CD14-positive monocyte (primary cell): ENCODE data around the gene NANOS3. TPM values are rescaled to one million over a fixed set of nuclear protein-coding genes. Genes with fewer than 3 reads are reported as not detected.

Source experiments
- DNase-seq, 3 donors: peaks; one replicate each; pipeline ENCODE4 v3.0.0-alpha.2; 2011 to 2022
- H2AFZ ChIP-seq: 2 replicates; pipeline ENCODE4 v1.6.0; 2012; ENCODE audit warnings: mild to moderate bottlenecking, low read depth, low read length, inconsistent platforms; ENCODE audit not compliant: insufficient read depth, poor library complexity, severe bottlenecking
- H3K27ac ChIP-seq, 2 donors: 1 replicate in 1 of 2; 2 replicates in 1 of 2; pipeline ENCODE4 v1.5.1; 2012 to 2013; ENCODE audit warnings: low read length in 2 of 2, control low read depth in 1 of 2, inconsistent platforms in 1 of 2, low read depth in 1 of 2, mild to moderate bottlenecking in 1 of 2
- H3K27me3 ChIP-seq, 2 donors: one replicate each; pipeline versions ENCODE4 v1.6.0 to v1.6.1; 2011 to 2013; ENCODE audit warnings: low read length in 2 of 2; ENCODE audit not compliant: control insufficient read depth in 2 of 2, insufficient read depth in 2 of 2
- H3K36me3 ChIP-seq, 2 donors: replicated peaks in 1 of 2; 1 replicate in 1 of 2; 2 replicates in 1 of 2; pipeline versions ENCODE4 v1.5.1 to v1.6.1; 2012 to 2013; ENCODE audit warnings: low read length in 2 of 2, control low read depth in 1 of 2, inconsistent platforms in 1 of 2, mild to moderate bottlenecking in 1 of 2; ENCODE audit not compliant: insufficient read depth in 2 of 2, control insufficient read depth in 1 of 2
- H3K4me1 ChIP-seq, 2 donors: 1 replicate in 1 of 2; 2 replicates in 1 of 2; pipeline versions ENCODE4 v1.5.1 to v1.6.1; 2012 to 2013; ENCODE audit warnings: low read length in 2 of 2, control low read depth in 1 of 2, inconsistent platforms in 1 of 2, mild to moderate bottlenecking in 1 of 2, moderate library complexity in 1 of 2; ENCODE audit not compliant: insufficient read depth in 2 of 2, control insufficient read depth in 1 of 2
- H3K4me2 ChIP-seq: replicated peaks from 2 replicates; pipeline ENCODE3; 2012; ENCODE audit warnings: low read length, moderate library complexity, mild to moderate bottlenecking; ENCODE audit not compliant: poor library complexity, severe bottlenecking; ENCODE audit errors: extremely low read depth
- H3K4me3 ChIP-seq, 3 experiments: fragments of 200-600 bp in 1 of 3; sonication (generic) in 1 of 3; replicated peaks in 1 of 3; 1 replicate in 2 of 3; 2 replicates in 1 of 3; pipeline ENCODE4 v1.5.1; 2011 to 2013; ENCODE audit warnings: low read length in 3 of 3, mild to moderate bottlenecking in 3 of 3, control low read depth in 2 of 3, low read depth in 2 of 3, inconsistent platforms in 1 of 3, moderate library complexity in 1 of 3
- H3K79me2 ChIP-seq: 2 replicates; pipeline ENCODE4 v1.6.0; 2012; ENCODE audit warnings: mild to moderate bottlenecking, control low read depth, inconsistent platforms, low read length, moderate library complexity; ENCODE audit not compliant: insufficient read depth
- H3K9ac ChIP-seq: 2 replicates; pipeline ENCODE4 v1.6.0; 2017; ENCODE audit warnings: low read length, mild to moderate bottlenecking; ENCODE audit not compliant: insufficient read depth, poor library complexity, severe bottlenecking
- H3K9me3 ChIP-seq, 2 donors: replicated peaks in 1 of 2; 1 replicate in 1 of 2; 2 replicates in 1 of 2; pipeline versions ENCODE4 v1.5.1 to v1.6.1; 2012 to 2013; ENCODE audit warnings: low read length in 2 of 2, control low read depth in 1 of 2; ENCODE audit not compliant: control insufficient read depth in 1 of 2, insufficient read depth in 1 of 2
- H4K20me1 ChIP-seq: 2 replicates; pipeline ENCODE4 v1.6.0; 2012; ENCODE audit warnings: mild to moderate bottlenecking, low read length, control low read depth, moderate library complexity; ENCODE audit not compliant: insufficient read depth
- H3K27ac Mint-ChIP-seq, 7 donors: one replicate each; pipeline ENCODE4 v1.8.0; 2020; ENCODE audit warnings: mild to moderate bottlenecking in 7 of 7, mixed read lengths in 7 of 7, moderate library complexity in 6 of 7, inconsistent platforms in 2 of 7
- H3K27me3 Mint-ChIP-seq, 3 donors: one replicate each; pipeline ENCODE4 v1.8.0; 2021 to 2022; ENCODE audit warnings: low read depth in 3 of 3, mild to moderate bottlenecking in 3 of 3, mixed read lengths in 3 of 3, moderate library complexity in 3 of 3, inconsistent platforms in 1 of 3
- H3K36me3 Mint-ChIP-seq, 2 donors: one replicate each; pipeline ENCODE4 v1.8.0; 2020; ENCODE audit warnings: mixed read lengths in 2 of 2, inconsistent platforms in 1 of 2, mild to moderate bottlenecking in 1 of 2
- H3K4me1 Mint-ChIP-seq: one replicate; pipeline ENCODE4 v1.8.0; 2020; ENCODE audit warnings: mild to moderate bottlenecking, mixed read lengths
- H3K4me3 Mint-ChIP-seq, 2 donors: one replicate each; pipeline ENCODE4 v1.8.0; 2020; ENCODE audit warnings: mild to moderate bottlenecking in 2 of 2, mixed read lengths in 2 of 2, moderate library complexity in 1 of 2
- H3K9me3 Mint-ChIP-seq, 7 donors: one replicate each; pipeline ENCODE4 v1.8.0; 2020 to 2022; ENCODE audit warnings: mixed read lengths in 7 of 7, mild to moderate bottlenecking in 6 of 7, moderate library complexity in 6 of 7, inconsistent platforms in 2 of 7
- WGBS: methylation state at CpG from one replicate; pipeline ENCODE4 v1.1.5; 2013; ENCODE audit warnings: missing lambda C conversion rate; ENCODE audit not compliant: insufficient coverage; 5-methylcytosine and 5-hydroxymethylcytosine counted together
- intact Hi-C, 2 donors: fragments of 100-400 bp; cut with micrococcal nuclease; formaldehyde crosslinking; loops; one replicate each; pipeline versions ENCODE4 v1.15.0 to v1.15.1; 2023
- polyA plus RNA-seq, 3 donors: library from polyadenylated mRNA; depleted of rRNA in 1 of 3; unstranded in 2 of 3; stranded (reverse) in 1 of 3; fragments of 300-500 nt in 2 of 3; fragments of >200 nt in 1 of 3; fragmentation: Illumina TruSeq in 2 of 3; gene quantifications; 1 replicate in 2 of 3; 2 replicates in 1 of 3; pipeline ENCODE4 v1.2.3, GENCODE V29; 2012 to 2021
- TF ChIP-seq, protein P1 (sequence below): fragments of 200-600 bp; IDR thresholded peaks from one replicate; pipeline ENCODE4 v1.8.0; 2022; ENCODE audit warnings: antibody characterized with exemption, mild to moderate bottlenecking

NANOS3 gene
- polyA plus RNA-seq, 3 donors = not detected

- peaks cover 0 to 10% (median 4%) of the 10 kb centered on the region in 7 donors for H3K9me3 Mint-ChIP-seq
- TF ChIP-seq, protein P1, sequence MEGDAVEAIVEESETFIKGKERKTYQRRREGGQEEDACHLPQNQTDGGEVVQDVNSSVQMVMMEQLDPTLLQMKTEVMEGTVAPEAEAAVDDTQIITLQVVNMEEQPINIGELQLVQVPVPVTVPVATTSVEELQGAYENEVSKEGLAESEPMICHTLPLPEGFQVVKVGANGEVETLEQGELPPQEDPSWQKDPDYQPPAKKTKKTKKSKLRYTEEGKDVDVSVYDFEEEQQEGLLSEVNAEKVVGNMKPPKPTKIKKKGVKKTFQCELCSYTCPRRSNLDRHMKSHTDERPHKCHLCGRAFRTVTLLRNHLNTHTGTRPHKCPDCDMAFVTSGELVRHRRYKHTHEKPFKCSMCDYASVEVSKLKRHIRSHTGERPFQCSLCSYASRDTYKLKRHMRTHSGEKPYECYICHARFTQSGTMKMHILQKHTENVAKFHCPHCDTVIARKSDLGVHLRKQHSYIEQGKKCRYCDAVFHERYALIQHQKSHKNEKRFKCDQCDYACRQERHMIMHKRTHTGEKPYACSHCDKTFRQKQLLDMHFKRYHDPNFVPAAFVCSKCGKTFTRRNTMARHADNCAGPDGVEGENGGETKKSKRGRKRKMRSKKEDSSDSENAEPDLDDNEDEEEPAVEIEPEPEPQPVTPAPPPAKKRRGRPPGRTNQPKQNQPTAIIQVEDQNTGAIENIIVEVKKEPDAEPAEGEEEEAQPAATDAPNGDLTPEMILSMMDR = no peak
- Histone ChIP-seq H3K9me3 (peaks cover 0 to 9% of the 10 kb centered on the region in 2 donors), H3K9ac (peak overlapping the region; percentile 91), H3K4me3 (peak overlapping the region; percentile 25 to 68 (median 50)), H3K79me2 (no peaks in the 10 kb centered on the region), H3K27ac (peak overlapping the region; percentile 85 to 96), H3K36me3 (no peaks in the 10 kb centered on the region), H4K20me1 (no peaks in the 10 kb centered on the region), H3K4me2 (peak overlapping the region; percentile 70), H2AFZ (peak overlapping the region; percentile 30), H3K4me1 (peaks cover 26 to 45% of the 10 kb centered on the region in 2 donors), H3K27me3 (peaks cover 12 to 21% of the 10 kb centered on the region in 2 donors)
- H3K4me1 Mint-ChIP-seq = peaks cover 37% of the 10 kb centered on the region
- H3K4me3 Mint-ChIP-seq = peak overlapping the region; percentile 96 to 99
- peaks cover 20 to 34% (median 25%) of the 10 kb centered on the region in 3 donors for H3K27me3 Mint-ChIP-seq
- WGBS = 4% methylated on average over 8 of the region's 11 CpGs
- peak overlapping the region; percentile 98 to 100 (median 100) for H3K27ac Mint-ChIP-seq
- H3K36me3 Mint-ChIP-seq = peaks cover 6 to 9% of the 10 kb centered on the region in 2 donors
- peak in 2 of 3 donors; percentile 60 to 79 for DNase-seq
- intact Hi-C loops = loop anchor here (1.0 to 5.0 kb wide), 4 partner anchors 10 to 74 kb away; no protein-coding TSS in a partner anchor
Observed at GRCh38 chr19:13861392-13861713, 15.6 kb upstream of the NANOS3 start.

GRCh38 chr19:13861714-13862531 lies 15.0 kb upstream of the NANOS3 start:
- H3K36me3 Mint-ChIP-seq = peaks cover 10 to 13% of the 10 kb centered on the region in 2 donors
- peaks cover 17 to 27% of the 10 kb centered on the region in 2 donors for H3K27me3 ChIP-seq
- H3K4me1 ChIP-seq = peaks cover 27 to 47% of the 10 kb centered on the region in 2 donors
- TF ChIP-seq, protein P1 = peak; percentile 96
- peaks cover 39% of the 10 kb centered on the region for H3K4me1 Mint-ChIP-seq
- H3K9ac ChIP-seq = peak overlapping the region; percentile 91
- H3K79me2 ChIP-seq = no peaks in the 10 kb centered on the region
- peaks cover 24 to 40% (median 31%) of the 10 kb centered on the region in 3 donors for H3K27me3 Mint-ChIP-seq
- H3K4me3 ChIP-seq = peak overlapping the region; percentile 42 to 68 (median 50)
- peak overlapping the region; percentile 70 for H3K4me2 ChIP-seq
- H3K27ac Mint-ChIP-seq = peak overlapping the region; percentile 98 to 100 (median 100)
- peak overlapping the region; percentile 30 for H2AFZ ChIP-seq
- H4K20me1 ChIP-seq = no peaks in the 10 kb centered on the region
- H3K9me3 ChIP-seq = peaks cover 0 to 11% of the 10 kb centered on the region in 2 donors
- DNase-seq = peak; percentile 96 to 99 (median 99)
- H3K4me3 Mint-ChIP-seq = peak overlapping the region; percentile 96 to 99
- 0% methylated on average over 18 of the region's 27 CpGs for WGBS
- H3K27ac ChIP-seq = peak overlapping the region; percentile 85 to 96
- H3K9me3 Mint-ChIP-seq = peaks cover 0 to 11% (median 7%) of the 10 kb centered on the region in 7 donors
- H3K36me3 ChIP-seq = no peaks in the 10 kb centered on the region
- intact Hi-C loops = loop anchor here (1.0 to 5.0 kb wide), 4 partner anchors 11 to 75 kb away; no protein-coding TSS in a partner anchor
